A549 (cell line): ENCODE measurements around the gene OR1J2.

Experiments used
- CHD2 ChIP-seq: fragments of 150-350 bp; IDR thresholded peaks from 2 replicates; pipeline ENCODE4 v1.6.1; 2014; ENCODE audit warnings: low read length; ENCODE audit not compliant: partially characterized antibody
- CTCF ChIP-seq: fragments of >200 bp; sonication (Bioruptor Twin); formaldehyde crosslinking; IDR thresholded peaks from 3 replicates; pipeline ENCODE4 v1.5.1; 2016
- EP300 ChIP-seq, 2 experiments: fragments of >200 bp; sonication (Bioruptor Twin); formaldehyde crosslinking; IDR thresholded peaks; 2 replicates in 1 of 2; 3 replicates in 1 of 2; pipeline ENCODE4 v1.6.1; 2016 to 2017
- HDAC2 ChIP-seq: fragments of 200-600 bp; sonication (generic); IDR thresholded peaks from 2 replicates; pipeline ENCODE4 v1.6.1; 2016
- KDM5A ChIP-seq: fragments of 200-600 bp; sonication (generic); IDR thresholded peaks from 2 replicates; pipeline ENCODE4 v1.6.1; 2016; ENCODE audit warnings: antibody characterized with exemption, mild to moderate bottlenecking
- MAFK ChIP-seq: fragments of 450-650 bp; IDR thresholded peaks from 2 replicates; pipeline ENCODE4 v1.6.1; 2014; ENCODE audit not compliant: partially characterized antibody
- POLR2A ChIP-seq: IDR thresholded peaks from 2 replicates; pipeline ENCODE4 v1.6.1; 2012; ENCODE audit warnings: mild to moderate bottlenecking, low read length
- TF ChIP-seq, protein P1 (sequence below): IDR thresholded peaks from 2 replicates; pipeline ENCODE4 v1.6.1; 2012

DNA sequence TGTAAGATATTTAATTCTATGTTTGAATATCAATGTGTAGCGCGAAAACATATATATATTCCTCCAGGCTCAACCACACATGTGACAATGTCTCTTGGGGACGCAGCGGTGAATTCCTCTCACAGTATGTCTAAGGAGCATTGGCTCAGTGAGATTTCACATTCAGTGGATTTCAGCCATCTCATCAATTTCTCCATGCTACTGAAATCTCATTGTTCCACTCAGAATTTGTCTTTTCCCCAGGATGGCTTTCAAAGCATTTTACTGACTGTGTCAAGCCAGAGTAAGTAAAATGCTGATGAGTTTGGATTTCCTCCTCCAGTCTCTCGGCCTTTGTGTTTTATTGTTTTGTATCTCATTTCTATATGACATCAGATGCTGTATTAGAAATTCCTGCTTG lies 31.5 kb upstream of the OR1J2 start:
- TF ChIP-seq CTCF = no peak
- TF ChIP-seq CHD2 = no peak
- no peak for TF ChIP-seq EP300 (IDR thresholded peaks at IDR 0.05)
- no peak for TF ChIP-seq MAFK
- no peak for TF ChIP-seq HDAC2
- TF ChIP-seq, protein P1, sequence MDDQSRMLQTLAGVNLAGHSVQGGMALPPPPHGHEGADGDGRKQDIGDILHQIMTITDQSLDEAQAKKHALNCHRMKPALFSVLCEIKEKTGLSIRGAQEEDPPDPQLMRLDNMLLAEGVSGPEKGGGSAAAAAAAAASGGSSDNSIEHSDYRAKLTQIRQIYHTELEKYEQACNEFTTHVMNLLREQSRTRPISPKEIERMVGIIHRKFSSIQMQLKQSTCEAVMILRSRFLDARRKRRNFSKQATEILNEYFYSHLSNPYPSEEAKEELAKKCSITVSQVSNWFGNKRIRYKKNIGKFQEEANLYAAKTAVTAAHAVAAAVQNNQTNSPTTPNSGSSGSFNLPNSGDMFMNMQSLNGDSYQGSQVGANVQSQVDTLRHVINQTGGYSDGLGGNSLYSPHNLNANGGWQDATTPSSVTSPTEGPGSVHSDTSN = no peak
- no peak for TF ChIP-seq KDM5A
- no peak for TF ChIP-seq POLR2A
